Measurements from ENCODE around the gene CR1L. TPM values are rescaled to one million over a fixed set of nuclear protein-coding genes. Genes with fewer than 3 reads are reported as not detected.
A peak's percentile ranks its signal among the peaks of the same experiment; 100 is the strongest.

Gene CR1L
- total and polyA plus RNA-seq, 9 of the 15 experiments (the other 6 are each of a cell fraction or from before 2014, with no cell fraction given), result 10.1 to 74.8 (median 34.3) TPM

DNA sequence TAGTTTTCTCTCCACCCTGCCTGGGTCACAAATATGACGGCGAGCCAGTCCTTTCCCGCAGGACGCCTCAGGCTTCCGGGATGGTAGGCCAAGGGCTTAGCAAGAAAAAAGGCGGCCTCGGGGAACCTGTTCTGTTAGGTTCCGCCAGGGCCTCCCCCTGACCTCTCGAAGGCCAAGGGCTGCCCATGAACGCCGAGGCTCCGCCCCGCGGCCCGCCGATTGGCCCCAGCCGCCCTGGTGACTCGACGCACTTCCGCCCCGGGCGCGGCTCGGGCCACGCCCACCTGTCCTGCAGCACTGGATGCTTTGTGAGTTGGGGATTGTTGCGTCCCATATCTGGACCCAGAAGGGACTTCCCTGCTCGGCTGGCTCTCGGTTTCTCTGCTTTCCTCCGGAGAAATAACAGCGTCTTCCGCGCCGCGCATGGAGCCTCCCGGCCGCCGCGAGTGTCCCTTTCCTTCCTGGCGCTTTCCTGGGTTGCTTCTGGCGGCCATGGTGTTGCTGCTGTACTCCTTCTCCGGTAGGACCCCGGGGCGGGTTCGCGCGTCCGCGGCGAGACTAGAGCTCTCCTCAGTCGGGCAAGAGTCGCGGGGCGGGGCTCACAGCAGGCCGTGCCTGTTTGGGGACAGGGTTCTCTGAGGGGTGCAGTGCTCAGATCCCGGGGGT is 107.0 kb downstream of the CR1L start, which contains the start of gene CD46 (continued):
- TF ChIP-seq, protein P1, sequence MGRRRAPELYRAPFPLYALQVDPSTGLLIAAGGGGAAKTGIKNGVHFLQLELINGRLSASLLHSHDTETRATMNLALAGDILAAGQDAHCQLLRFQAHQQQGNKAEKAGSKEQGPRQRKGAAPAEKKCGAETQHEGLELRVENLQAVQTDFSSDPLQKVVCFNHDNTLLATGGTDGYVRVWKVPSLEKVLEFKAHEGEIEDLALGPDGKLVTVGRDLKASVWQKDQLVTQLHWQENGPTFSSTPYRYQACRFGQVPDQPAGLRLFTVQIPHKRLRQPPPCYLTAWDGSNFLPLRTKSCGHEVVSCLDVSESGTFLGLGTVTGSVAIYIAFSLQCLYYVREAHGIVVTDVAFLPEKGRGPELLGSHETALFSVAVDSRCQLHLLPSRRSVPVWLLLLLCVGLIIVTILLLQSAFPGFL (CRISPR knock-in tag; IDR thresholded peaks at IDR 0.05), result 0 out of 2 replicates have a peak, but pooled peaks have one; percentile 64
- TF ChIP-seq ZNF224 (CRISPR knock-in tag; IDR thresholded peaks at IDR 0.05), result no peak
- TF ChIP-seq SETDB1 (IDR thresholded peaks at IDR 0.05; ENCODE audit: low read length), result no peak
- peak; percentile 90 for TF ChIP-seq CREM (IDR thresholded peaks at IDR 0.05; ENCODE audit: low read depth)
- TF ChIP-seq KLF13 (tag; IDR thresholded peaks at IDR 0.05; ENCODE audit: borderline replicate concordance, low read depth), result peak; percentile 98
- no peak for TF ChIP-seq IRF2 (CRISPR knock-in tag; IDR thresholded peaks at IDR 0.05)
- TF ChIP-seq BCL6 (CRISPR knock-in tag; IDR thresholded peaks at IDR 0.05), result no peak
- TF ChIP-seq, protein P2, sequence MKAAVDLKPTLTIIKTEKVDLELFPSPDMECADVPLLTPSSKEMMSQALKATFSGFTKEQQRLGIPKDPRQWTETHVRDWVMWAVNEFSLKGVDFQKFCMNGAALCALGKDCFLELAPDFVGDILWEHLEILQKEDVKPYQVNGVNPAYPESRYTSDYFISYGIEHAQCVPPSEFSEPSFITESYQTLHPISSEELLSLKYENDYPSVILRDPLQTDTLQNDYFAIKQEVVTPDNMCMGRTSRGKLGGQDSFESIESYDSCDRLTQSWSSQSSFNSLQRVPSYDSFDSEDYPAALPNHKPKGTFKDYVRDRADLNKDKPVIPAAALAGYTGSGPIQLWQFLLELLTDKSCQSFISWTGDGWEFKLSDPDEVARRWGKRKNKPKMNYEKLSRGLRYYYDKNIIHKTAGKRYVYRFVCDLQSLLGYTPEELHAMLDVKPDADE (conservative IDR thresholded peaks at IDR 0.05; ENCODE audit: control insufficient read depth, low read depth, low read length), result peak; percentile 42; the same call in 1 of the 2 replicates
- TF ChIP-seq ZNF699 (CRISPR knock-in tag; IDR thresholded peaks at IDR 0.05; ENCODE audit: insufficient replicate concordance), result no peak
- no peak for TF ChIP-seq ZNF586 (CRISPR knock-in tag; conservative IDR thresholded peaks at IDR 0.05)
- TF ChIP-seq, protein P3, sequence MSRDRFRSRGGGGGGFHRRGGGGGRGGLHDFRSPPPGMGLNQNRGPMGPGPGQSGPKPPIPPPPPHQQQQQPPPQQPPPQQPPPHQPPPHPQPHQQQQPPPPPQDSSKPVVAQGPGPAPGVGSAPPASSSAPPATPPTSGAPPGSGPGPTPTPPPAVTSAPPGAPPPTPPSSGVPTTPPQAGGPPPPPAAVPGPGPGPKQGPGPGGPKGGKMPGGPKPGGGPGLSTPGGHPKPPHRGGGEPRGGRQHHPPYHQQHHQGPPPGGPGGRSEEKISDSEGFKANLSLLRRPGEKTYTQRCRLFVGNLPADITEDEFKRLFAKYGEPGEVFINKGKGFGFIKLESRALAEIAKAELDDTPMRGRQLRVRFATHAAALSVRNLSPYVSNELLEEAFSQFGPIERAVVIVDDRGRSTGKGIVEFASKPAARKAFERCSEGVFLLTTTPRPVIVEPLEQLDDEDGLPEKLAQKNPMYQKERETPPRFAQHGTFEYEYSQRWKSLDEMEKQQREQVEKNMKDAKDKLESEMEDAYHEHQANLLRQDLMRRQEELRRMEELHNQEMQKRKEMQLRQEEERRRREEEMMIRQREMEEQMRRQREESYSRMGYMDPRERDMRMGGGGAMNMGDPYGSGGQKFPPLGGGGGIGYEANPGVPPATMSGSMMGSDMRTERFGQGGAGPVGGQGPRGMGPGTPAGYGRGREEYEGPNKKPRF (IDR thresholded peaks at IDR 0.05; ENCODE audit: low read depth, low read length), result no peak
- TF ChIP-seq, protein P4, sequence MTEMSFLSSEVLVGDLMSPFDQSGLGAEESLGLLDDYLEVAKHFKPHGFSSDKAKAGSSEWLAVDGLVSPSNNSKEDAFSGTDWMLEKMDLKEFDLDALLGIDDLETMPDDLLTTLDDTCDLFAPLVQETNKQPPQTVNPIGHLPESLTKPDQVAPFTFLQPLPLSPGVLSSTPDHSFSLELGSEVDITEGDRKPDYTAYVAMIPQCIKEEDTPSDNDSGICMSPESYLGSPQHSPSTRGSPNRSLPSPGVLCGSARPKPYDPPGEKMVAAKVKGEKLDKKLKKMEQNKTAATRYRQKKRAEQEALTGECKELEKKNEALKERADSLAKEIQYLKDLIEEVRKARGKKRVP (CRISPR knock-in tag; IDR thresholded peaks at IDR 0.05), result no peak
- TF ChIP-seq, protein P5, sequence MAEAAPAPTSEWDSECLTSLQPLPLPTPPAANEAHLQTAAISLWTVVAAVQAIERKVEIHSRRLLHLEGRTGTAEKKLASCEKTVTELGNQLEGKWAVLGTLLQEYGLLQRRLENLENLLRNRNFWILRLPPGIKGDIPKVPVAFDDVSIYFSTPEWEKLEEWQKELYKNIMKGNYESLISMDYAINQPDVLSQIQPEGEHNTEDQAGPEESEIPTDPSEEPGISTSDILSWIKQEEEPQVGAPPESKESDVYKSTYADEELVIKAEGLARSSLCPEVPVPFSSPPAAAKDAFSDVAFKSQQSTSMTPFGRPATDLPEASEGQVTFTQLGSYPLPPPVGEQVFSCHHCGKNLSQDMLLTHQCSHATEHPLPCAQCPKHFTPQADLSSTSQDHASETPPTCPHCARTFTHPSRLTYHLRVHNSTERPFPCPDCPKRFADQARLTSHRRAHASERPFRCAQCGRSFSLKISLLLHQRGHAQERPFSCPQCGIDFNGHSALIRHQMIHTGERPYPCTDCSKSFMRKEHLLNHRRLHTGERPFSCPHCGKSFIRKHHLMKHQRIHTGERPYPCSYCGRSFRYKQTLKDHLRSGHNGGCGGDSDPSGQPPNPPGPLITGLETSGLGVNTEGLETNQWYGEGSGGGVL (CRISPR knock-in tag; IDR thresholded peaks at IDR 0.05), result no peak
- TF ChIP-seq SIN3B (IDR thresholded peaks at IDR 0.05; ENCODE audit: low read depth), result peak; percentile 67; the same call in 1 of the 2 replicates
- TF ChIP-seq NFXL1 (CRISPR knock-in tag; IDR thresholded peaks at IDR 0.05), result no peak
- TF ChIP-seq, protein P6, sequence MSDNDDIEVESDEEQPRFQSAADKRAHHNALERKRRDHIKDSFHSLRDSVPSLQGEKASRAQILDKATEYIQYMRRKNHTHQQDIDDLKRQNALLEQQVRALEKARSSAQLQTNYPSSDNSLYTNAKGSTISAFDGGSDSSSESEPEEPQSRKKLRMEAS (CRISPR knock-in tag; IDR thresholded peaks at IDR 0.05), result peak; percentile 12; the same call in 1 of the 2 replicates
- TF ChIP-seq CREBBP (IDR thresholded peaks at IDR 0.05; ENCODE audit: low read depth, low read length), result no peak
- peak; percentile 59; the same call in 1 of the 2 replicates for TF ChIP-seq TCF7 (IDR thresholded peaks at IDR 0.05; ENCODE audit: borderline replicate concordance)
- no peak for TF ChIP-seq STAT5B (CRISPR knock-in tag; IDR thresholded peaks at IDR 0.05)
- no peak for TF ChIP-seq HLTF (IDR thresholded peaks at IDR 0.05)
- no peak for TF ChIP-seq PTRF (tag; IDR thresholded peaks at IDR 0.05)
- no peak for TF ChIP-seq ZFPM2 (CRISPR knock-in tag; IDR thresholded peaks at IDR 0.05)

All from K562 (cell line).